Right cardiac atrium (tissue), 5 donors: ENCODE measurements around the gene KIF21B. TPM values are rescaled to one million over a fixed set of nuclear protein-coding genes. Genes with fewer than 3 reads are reported as not detected.
A peak's percentile ranks its signal among the peaks of the same experiment; 100 is the strongest.

Source experiments
- ATAC-seq, 2 donors: fragments of 200-7000 bp; cut with Tn5 transposase; one replicate each; pipeline versions ENCODE4 v1.8.0 to v1.9.1; 2020; ENCODE audit warnings: moderate library complexity in 2 of 2, mild to moderate bottlenecking in 1 of 2
- DNase-seq, 3 donors: peaks; one replicate each; pipeline ENCODE4 v3.0.0-alpha.2; 2020
- H3K27ac ChIP-seq: one replicate; pipeline ENCODE4 v1.5.1; 2013; ENCODE audit warnings: mild to moderate bottlenecking, low read length, control low read depth, moderate library complexity
- H3K27me3 ChIP-seq: one replicate; pipeline ENCODE4 v1.6.1; 2013; ENCODE audit not compliant: control insufficient read depth, insufficient read depth
- H3K4me1 ChIP-seq: one replicate; pipeline ENCODE4 v1.6.1; 2013; ENCODE audit warnings: low read length; ENCODE audit not compliant: control insufficient read depth, insufficient read depth
- H3K4me3 ChIP-seq: one replicate; pipeline ENCODE4 v1.5.1; 2013; ENCODE audit warnings: low read length, control low read depth
- H3K9me3 ChIP-seq: one replicate; pipeline ENCODE4 v1.6.1; 2013; ENCODE audit warnings: low read length; ENCODE audit not compliant: control insufficient read depth
- WGBS: extraction: QIAGEN DNeasy Blood & Tissue Kit; methylation state at CpG from one replicate; pipeline ENCODE4 v1.1.7; 2013; 5-methylcytosine and 5-hydroxymethylcytosine counted together
- intact Hi-C, 4 donors: fragments of 100-400 bp; cut with DNase I; formaldehyde crosslinking; loops; one replicate each; pipeline versions ENCODE4 v1.11.0 to v1.14.0; 2022 to 2023
- long read RNA-seq, 4 donors: library from polyadenylated mRNA; unstranded; transcript quantifications; one replicate each; pipeline ENCODE4 v2.0.0, GENCODE V29; 2020 to 2021
- polyA plus RNA-seq: library from polyadenylated mRNA; stranded (reverse); fragments of 200-250 nt; gene quantifications from one replicate; pipeline ENCODE4 v1.2.3, GENCODE V29; 2013
- total RNA-seq, 4 donors: library from RNA; stranded (reverse); fragmentation: NEBNext Ultra II Directional; extraction: Animal tissue kit (Norgen Biotek cat#: 25700); gene quantifications; one replicate each; pipeline ENCODE4 v1.2.1, GENCODE V29; 2021
- donor health status: healthy with polysubstance abuse.
- donor health status: DM: no; HTN: yes; CAD: no.
- donor health status: DM: no; HTN: no; CAD: no.
- donor health status: DM: no; HTN: yes; CAD: no; lungs with severe emphysema.
- donor health status: DM: yes; HTN: yes; CAD: no.

Gene KIF21B
- total RNA-seq: under 1 TPM; 0.53 to 0.83 (median 0.67) TPM
- 0.36 TPM for polyA plus RNA-seq
- long read RNA-seq, donor 1: 0 reads
- long read RNA-seq, donor 2: 0 reads
- long read RNA-seq, donor 3, partial matches to known transcripts: 0 of 1 reads
- long read RNA-seq, donor 3, other reads (novel, unspliced or antisense): 1 of 1 reads
- long read RNA-seq, donor 4, partial matches to known transcripts: 0 of 2 reads
- long read RNA-seq, donor 4, other reads (novel, unspliced or antisense): 2 of 2 reads

GRCh38 chr1:201023517-201023902, at the start of gene KIF21B:
Gene KIF21B, minus strand, starts transcription at chr1:201023714. Its CDS starts 331 bp downstream, at chr1:201023383.
- DNase-seq: peak; percentile 87 to 95 (median 94)
- under 1% methylated on average over 53 of the region's 53 CpGs for WGBS
- H3K27ac ChIP-seq: no peak within 1 kb of the TSS
- peak within 1 kb of the TSS; percentile 90 for H3K4me3 ChIP-seq
- intact Hi-C loops: no loop called here
- peaks cover 2% of the 10 kb centered on the region for H3K4me1 ChIP-seq
- no peaks in the 10 kb centered on the region for H3K27me3 ChIP-seq
- ATAC-seq: peak; percentile 91 to 93
- no peaks in the 10 kb centered on the region for H3K9me3 ChIP-seq

- Histone ChIP-seq H3K27ac (no peak overlapping the region), H3K4me3 (no peak overlapping the region), H3K27me3 (no peaks in the 10 kb centered on the region), H3K4me1 (no peaks in the 10 kb centered on the region), H3K9me3 (no peaks in the 10 kb centered on the region)
- WGBS: 52% methylated on average over 6 of the region's 6 CpGs
- intact Hi-C loops: no loop called here
- ATAC-seq (peak in 1 of 2 donors; percentile 67), DNase-seq (no peak)
These were observed 49.4 kb upstream of the KIF21B start for GRCh38 chr1:201072922-201073321.

GRCh38 chr1:201072149-201072548, 48.6 kb upstream of the KIF21B start:
- no peaks in the 10 kb centered on the region for H3K9me3 ChIP-seq
- H3K27me3 ChIP-seq: no peaks in the 10 kb centered on the region
- ATAC-seq (no peak), DNase-seq (no peak)
- no peak overlapping the region for H3K27ac ChIP-seq
- intact Hi-C loops: no loop called here
- H3K4me1 ChIP-seq: no peaks in the 10 kb centered on the region
- H3K4me3 ChIP-seq: no peak overlapping the region
- 71% methylated on average over 5 of the region's 5 CpGs for WGBS

- H3K27ac ChIP-seq: no peak overlapping the region
These were observed 46.1 kb upstream of the KIF21B start for GRCh38 chr1:201069636-201070035.

GRCh38 chr1:201068976-201069375, 45.5 kb upstream of the KIF21B start:
- Histone ChIP-seq H3K4me1 (no peaks in the 10 kb centered on the region), H3K9me3 (no peaks in the 10 kb centered on the region), H3K27me3 (no peaks in the 10 kb centered on the region), H3K27ac (no peak overlapping the region), H3K4me3 (no peak overlapping the region)
- DNase-seq (no peak), ATAC-seq (no peak)
- WGBS: 62% methylated on average over 4 of the region's 4 CpGs
- intact Hi-C loops: no loop called here

More at GRCh38 chr1:201069636-201070035, 46.1 kb upstream of the KIF21B start:
- intact Hi-C loops: no loop called here
- DNase-seq (no peak), ATAC-seq (no peak)
- Histone ChIP-seq H3K4me3 (no peak overlapping the region), H3K27me3 (no peaks in the 10 kb centered on the region), H3K9me3 (no peaks in the 10 kb centered on the region), H3K4me1 (no peaks in the 10 kb centered on the region)
- WGBS: 94% methylated on average over 3 of the region's 3 CpGs

GRCh38 chr1:201066986-201067385, 43.5 kb upstream of the KIF21B start:
- H3K4me1 ChIP-seq: no peaks in the 10 kb centered on the region
- no peak overlapping the region for H3K27ac ChIP-seq
- no peak for ATAC-seq
- no peak for DNase-seq
- H3K9me3 ChIP-seq: no peaks in the 10 kb centered on the region
- no peaks in the 10 kb centered on the region for H3K27me3 ChIP-seq
- intact Hi-C loops: no loop called here
- 80% methylated on average over 4 of the region's 4 CpGs for WGBS
- no peak overlapping the region for H3K4me3 ChIP-seq

- Histone ChIP-seq H3K4me3 (no peak overlapping the region), H3K9me3 (no peaks in the 10 kb centered on the region), H3K27ac (no peak overlapping the region), H3K4me1 (no peaks in the 10 kb centered on the region), H3K27me3 (no peaks in the 10 kb centered on the region)
- ATAC-seq (no peak), DNase-seq (no peak)
- 93% methylated on average over 10 of the region's 10 CpGs for WGBS
- intact Hi-C loops: no loop called here
These were observed 42.2 kb upstream of the KIF21B start for GRCh38 chr1:201065686-201066085.

- Histone ChIP-seq H3K27me3 (no peaks in the 10 kb centered on the region), H3K4me1 (peaks cover 3% of the 10 kb centered on the region), H3K4me3 (no peak overlapping the region), H3K9me3 (no peaks in the 10 kb centered on the region), H3K27ac (no peak overlapping the region)
- ATAC-seq: no peak
- intact Hi-C loops: no loop called here
- no peak for DNase-seq
- WGBS: 75% methylated on average over 8 of the region's 8 CpGs
These were observed 41.3 kb upstream of the KIF21B start for GRCh38 chr1:201064806-201065205.

GRCh38 chr1:201063145-201063544, 39.6 kb upstream of the KIF21B start:
- whole genome bisulfite sequencing: 95% methylated on average over 7 of the region's 7 CpGs
- intact Hi-C loops: no loop called here
- Histone ChIP-seq H3K4me3 (no peak overlapping the region), H3K27me3 (no peaks in the 10 kb centered on the region), H3K9me3 (no peaks in the 10 kb centered on the region), H3K4me1 (peaks cover 3% of the 10 kb centered on the region), H3K27ac (no peak overlapping the region)
- DNase-seq: no peak
- no peak for ATAC-seq

GRCh38 chr1:201062511-201063091, 39.1 kb upstream of the KIF21B start:
- Histone ChIP-seq H3K4me1 (peaks cover 3% of the 10 kb centered on the region), H3K9me3 (no peaks in the 10 kb centered on the region), H3K27ac (no peak overlapping the region), H3K4me3 (no peak overlapping the region), H3K27me3 (no peaks in the 10 kb centered on the region)
- DNase-seq (no peak), ATAC-seq (no peak)
- intact Hi-C loops: no loop called here
- WGBS: 67% methylated on average over 8 of the region's 8 CpGs

GRCh38 chr1:201061886-201062285, 38.4 kb upstream of the KIF21B start:
- H3K4me3 ChIP-seq: no peak overlapping the region
- H3K9me3 ChIP-seq: no peaks in the 10 kb centered on the region
- WGBS: 96% methylated on average over 12 of the region's 12 CpGs
- H3K4me1 ChIP-seq: peaks cover 3% of the 10 kb centered on the region
- no peaks in the 10 kb centered on the region for H3K27me3 ChIP-seq
- H3K27ac ChIP-seq: no peak overlapping the region
- intact Hi-C loops: no loop called here
- no peak for ATAC-seq
- DNase-seq: no peak
